HuH-7 (cell line): ENCODE results near the gene PLA2G4D.
A peak's percentile ranks its signal among the peaks of the same experiment; 100 is the strongest.

ENCODE experiments used
- DNase-seq: peaks from one replicate; pipeline ENCODE4 v3.0.0; 2011; ENCODE audit warnings: low spot score

Gene PLA2G4D

GRCh38 chr15:42053914-42054313 lies 40.4 kb downstream of the PLA2G4D start:
- DNase-seq: no peak

- no peak for DNase-seq
Observed at GRCh38 chr15:42053010-42053409, 41.4 kb downstream of the PLA2G4D start.

GRCh38 chr15:42050484-42051255 lies 43.7 kb downstream of the PLA2G4D start:
- DNase-seq: no peak

GRCh38 chr15:42048821-42049200 lies 45.6 kb downstream of the PLA2G4D start:
- no peak for DNase-seq

GRCh38 chr15:42048080-42048820 lies 46.1 kb downstream of the PLA2G4D start:
- no peak for DNase-seq

- no peak for DNase-seq
Observed at GRCh38 chr15:42046597-42046996, 47.8 kb downstream of the PLA2G4D start.

GRCh38 chr15:42045211-42045615 lies 49.1 kb downstream of the PLA2G4D start:
- no peak for DNase-seq

GRCh38 chr15:42042602-42043400 lies 51.6 kb downstream of the PLA2G4D start:
- DNase-seq: no peak

GRCh38 chr15:42038401-42038800 lies 56.0 kb downstream of the PLA2G4D start:
- DNase-seq: no peak

GRCh38 chr15:42037656-42038055 lies 56.7 kb downstream of the PLA2G4D start:
- no peak for DNase-seq

- no peak for DNase-seq
Observed at GRCh38 chr15:42036966-42037365, 57.4 kb downstream of the PLA2G4D start.

GRCh38 chr15:42036112-42036905 lies 58.1 kb downstream of the PLA2G4D start:
- no peak for DNase-seq

GRCh38 chr15:42035435-42035761 lies 59.0 kb downstream of the PLA2G4D start:
- DNase-seq: peak; percentile 34

GRCh38 chr15:42034628-42035434 lies 59.5 kb downstream of the PLA2G4D start:
- DNase-seq: no peak

GRCh38 chr15:42033214-42033873 lies 61.0 kb downstream of the PLA2G4D start:
- no peak for DNase-seq

- DNase-seq: no peak
Observed at GRCh38 chr15:42032376-42033213, 61.8 kb downstream of the PLA2G4D start.

GRCh38 chr15:42031198-42031915 lies 63.0 kb downstream of the PLA2G4D start:
- no peak for DNase-seq

GRCh38 chr15:42027521-42027920 lies 66.8 kb downstream of the PLA2G4D start:
- no peak for DNase-seq

- DNase-seq: no peak
Observed at GRCh38 chr15:42024303-42024702, 70.1 kb downstream of the PLA2G4D start.
